Liver (tissue), 9 donors: ENCODE results near the gene NAP1L1. TPM values are rescaled to one million over a fixed set of nuclear protein-coding genes. Genes with fewer than 3 reads are reported as not detected.

Experiments
- DNase-seq: peaks from one replicate; pipeline ENCODE4 v3.0.0-alpha.2; 2017; ENCODE audit warnings: low spot score
- H3K27ac ChIP-seq, 2 donors: one replicate each; pipeline ENCODE4 v1.7.0; 2013; ENCODE audit warnings: inconsistent platforms in 2 of 2, low read length in 2 of 2, control low read depth in 1 of 2, low read depth in 1 of 2, mild to moderate bottlenecking in 1 of 2
- H3K27me3 ChIP-seq, 4 donors: one replicate each; pipeline versions ENCODE4 v1.6.1 to v1.7.0; 2013; ENCODE audit warnings: low read length in 3 of 4, inconsistent platforms in 1 of 4, mild to moderate bottlenecking in 1 of 4, moderate library complexity in 1 of 4; ENCODE audit not compliant: control insufficient read depth in 4 of 4, insufficient read depth in 4 of 4
- H3K36me3 ChIP-seq, 4 donors: one replicate each; pipeline versions ENCODE4 v1.6.1 to v1.7.0; 2013; ENCODE audit warnings: low read length in 3 of 4, mild to moderate bottlenecking in 3 of 4, low read depth in 1 of 4, moderate library complexity in 1 of 4; ENCODE audit not compliant: control insufficient read depth in 4 of 4, insufficient read depth in 3 of 4
- H3K4me1 ChIP-seq, 4 donors: one replicate each; pipeline versions ENCODE4 v1.6.1 to v1.7.0; 2013; ENCODE audit warnings: low read length in 3 of 4, mild to moderate bottlenecking in 3 of 4, moderate library complexity in 1 of 4; ENCODE audit not compliant: control insufficient read depth in 4 of 4, insufficient read depth in 4 of 4
- H3K4me3 ChIP-seq, 3 donors: one replicate each; pipeline versions ENCODE4 v1.6.1 to v1.7.0; 2013; ENCODE audit warnings: low read length in 3 of 3, control low read depth in 1 of 3, low read depth in 1 of 3, mild to moderate bottlenecking in 1 of 3
- H3K9ac ChIP-seq, 2 donors: one replicate each; pipeline ENCODE4 v1.7.0; 2013; ENCODE audit warnings: low read length in 2 of 2, mild to moderate bottlenecking in 2 of 2, moderate library complexity in 2 of 2, control low read depth in 1 of 2, low read depth in 1 of 2
- H3K9me3 ChIP-seq, 4 donors: one replicate each; pipeline versions ENCODE4 v1.6.1 to v1.7.0; 2013; ENCODE audit warnings: low read length in 3 of 4; ENCODE audit not compliant: control insufficient read depth in 4 of 4
- EGR1 ChIP-seq, 2 donors: IDR thresholded peaks; 2 replicates each; pipeline ENCODE4 v1.6.1; 2016 to 2018; ENCODE audit warnings: antibody characterized with exemption in 2 of 2, low read depth in 2 of 2
- FOXA1 ChIP-seq: IDR thresholded peaks from 2 replicates; pipeline ENCODE4 v1.6.1; 2016; ENCODE audit warnings: antibody characterized with exemption
- HNF4A ChIP-seq, 2 donors: conservative IDR thresholded peaks; 2 replicates each; pipeline ENCODE4 v1.6.1; 2016; ENCODE audit warnings: antibody characterized with exemption in 2 of 2, mild to moderate bottlenecking in 2 of 2
- HNF4G ChIP-seq: IDR thresholded peaks from 2 replicates; pipeline ENCODE4 v1.6.1; 2016; ENCODE audit warnings: antibody characterized with exemption
- JUND ChIP-seq, 2 donors: IDR thresholded peaks; 2 replicates each; pipeline ENCODE4 v1.6.1; 2016; ENCODE audit warnings: antibody characterized with exemption in 2 of 2
- NR2F2 ChIP-seq: IDR thresholded peaks from 2 replicates; pipeline ENCODE4 v1.6.1; 2016; ENCODE audit warnings: antibody characterized with exemption
- RAD21 ChIP-seq, 2 donors: IDR thresholded peaks; 2 replicates each; pipeline ENCODE4 v1.6.1; 2016; ENCODE audit warnings: antibody characterized with exemption in 2 of 2, mild to moderate bottlenecking in 2 of 2
- RXRA ChIP-seq, 2 donors: IDR thresholded peaks; 2 replicates each; pipeline ENCODE4 v1.6.1; 2017 to 2018; ENCODE audit warnings: antibody characterized with exemption in 2 of 2, mild to moderate bottlenecking in 1 of 2
- SP1 ChIP-seq: IDR thresholded peaks from 2 replicates; pipeline ENCODE4 v1.6.1; 2018; ENCODE audit warnings: antibody characterized with exemption, mild to moderate bottlenecking
- YY1 ChIP-seq: IDR thresholded peaks from 2 replicates; pipeline ENCODE4 v1.6.1; 2016; ENCODE audit warnings: antibody characterized with exemption, mild to moderate bottlenecking
- WGBS: extraction: QIAGEN DNeasy Blood & Tissue Kit; methylation state at CpG from one replicate; pipeline ENCODE4 v1.1.7; 2013; 5-methylcytosine and 5-hydroxymethylcytosine counted together
- polyA plus RNA-seq, 2 donors: library from polyadenylated mRNA; stranded (reverse) in 1 of 2; unstranded in 1 of 2; fragments of 200-250 nt in 1 of 2; fragments of >200 nt in 1 of 2; fragmentation: Nextera tagmentation in 1 of 2; extraction: Ambion mirVana in 1 of 2; gene quantifications; one replicate each; pipeline versions ENCODE4 v1.2.1 to v1.2.3, GENCODE V29; 2013 to 2015
- total RNA-seq, 2 donors: library from RNA; depleted of rRNA; stranded (reverse); fragments of >200 nt; gene quantifications; one replicate each; pipeline ENCODE4 v1.2.3, GENCODE V29; 2014
- TF ChIP-seq, protein P1 (sequence below): IDR thresholded peaks from 2 replicates; pipeline ENCODE4 v1.6.1; 2016; ENCODE audit warnings: antibody characterized with exemption, mild to moderate bottlenecking
- TF ChIP-seq, protein P2 (sequence below): fragments of 150-350 bp; IDR thresholded peaks from 2 replicates; pipeline ENCODE4 v1.5.1; 2017; ENCODE audit warnings: improper control_type of control experiment, low read depth, low read length; ENCODE audit not compliant: missing input control
- TF ChIP-seq, protein P3 (sequence below): IDR thresholded peaks from 2 replicates; pipeline ENCODE4 v1.6.1; 2016; ENCODE audit warnings: antibody characterized with exemption
- TF ChIP-seq, protein P4 (sequence below): IDR thresholded peaks from 2 replicates; pipeline ENCODE4 v1.6.1; 2016; ENCODE audit warnings: antibody characterized with exemption
- TF ChIP-seq, protein P5 (sequence below): IDR thresholded peaks from 2 replicates; pipeline ENCODE4 v1.6.1; 2016; ENCODE audit warnings: antibody characterized with exemption
- donor health status: healthy.
- donor health status: healthy.
- donor health status: healthy.
- donor health status: healthy.
- donor health status: healthy.

The NAP1L1 gene
- total and polyA plus RNA-seq, 4 donors: 36.6 to 74.7 (median 42.4) TPM

DNA sequence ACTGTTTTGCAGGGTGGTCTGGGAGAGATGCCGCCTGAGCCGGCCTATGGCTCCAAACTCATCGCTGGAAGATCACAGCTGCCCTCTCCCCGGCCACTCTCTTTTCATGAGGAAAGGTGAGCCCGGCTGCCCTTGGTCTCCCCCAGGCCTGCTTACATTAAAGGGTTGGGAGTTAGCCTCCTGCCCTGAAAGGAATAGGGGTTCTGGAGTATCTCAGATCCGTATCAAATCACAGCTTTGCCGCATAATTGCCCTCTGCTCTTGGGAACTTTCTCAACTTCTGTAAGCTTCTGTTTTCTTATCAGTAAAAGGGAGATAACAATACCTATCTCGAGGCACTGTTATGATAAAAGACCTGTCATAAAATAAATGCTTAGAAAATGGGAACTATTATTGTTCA is 70.5 kb downstream of the NAP1L1 start:
- Histone ChIP-seq H3K9ac (no peak overlapping the region), H3K27ac (no peak overlapping the region), H3K4me1 (no peaks in the 10 kb centered on the region), H3K27me3 (no peaks in the 10 kb centered on the region), H3K4me3 (no peak overlapping the region), H3K36me3 (peaks cover 0 to 1% (median 0%) of the 10 kb centered on the region in 4 donors), H3K9me3 (no peaks in the 10 kb centered on the region)
- TF ChIP-seq FOXA1 (no peak), EGR1 (IDR thresholded peaks at IDR 0.05; ENCODE audit: low read depth in 2 of 2) (no peak), JUND (IDR thresholded peaks at IDR 0.05) (no peak), NR2F2 (no peak), SP1 (no peak), YY1 (no peak)
- TF ChIP-seq, protein P1, sequence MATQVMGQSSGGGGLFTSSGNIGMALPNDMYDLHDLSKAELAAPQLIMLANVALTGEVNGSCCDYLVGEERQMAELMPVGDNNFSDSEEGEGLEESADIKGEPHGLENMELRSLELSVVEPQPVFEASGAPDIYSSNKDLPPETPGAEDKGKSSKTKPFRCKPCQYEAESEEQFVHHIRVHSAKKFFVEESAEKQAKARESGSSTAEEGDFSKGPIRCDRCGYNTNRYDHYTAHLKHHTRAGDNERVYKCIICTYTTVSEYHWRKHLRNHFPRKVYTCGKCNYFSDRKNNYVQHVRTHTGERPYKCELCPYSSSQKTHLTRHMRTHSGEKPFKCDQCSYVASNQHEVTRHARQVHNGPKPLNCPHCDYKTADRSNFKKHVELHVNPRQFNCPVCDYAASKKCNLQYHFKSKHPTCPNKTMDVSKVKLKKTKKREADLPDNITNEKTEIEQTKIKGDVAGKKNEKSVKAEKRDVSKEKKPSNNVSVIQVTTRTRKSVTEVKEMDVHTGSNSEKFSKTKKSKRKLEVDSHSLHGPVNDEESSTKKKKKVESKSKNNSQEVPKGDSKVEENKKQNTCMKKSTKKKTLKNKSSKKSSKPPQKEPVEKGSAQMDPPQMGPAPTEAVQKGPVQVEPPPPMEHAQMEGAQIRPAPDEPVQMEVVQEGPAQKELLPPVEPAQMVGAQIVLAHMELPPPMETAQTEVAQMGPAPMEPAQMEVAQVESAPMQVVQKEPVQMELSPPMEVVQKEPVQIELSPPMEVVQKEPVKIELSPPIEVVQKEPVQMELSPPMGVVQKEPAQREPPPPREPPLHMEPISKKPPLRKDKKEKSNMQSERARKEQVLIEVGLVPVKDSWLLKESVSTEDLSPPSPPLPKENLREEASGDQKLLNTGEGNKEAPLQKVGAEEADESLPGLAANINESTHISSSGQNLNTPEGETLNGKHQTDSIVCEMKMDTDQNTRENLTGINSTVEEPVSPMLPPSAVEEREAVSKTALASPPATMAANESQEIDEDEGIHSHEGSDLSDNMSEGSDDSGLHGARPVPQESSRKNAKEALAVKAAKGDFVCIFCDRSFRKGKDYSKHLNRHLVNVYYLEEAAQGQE: no peak
- no peak for DNase-seq
- 84% methylated on average over 8 of the region's 8 CpGs for WGBS

DNA sequence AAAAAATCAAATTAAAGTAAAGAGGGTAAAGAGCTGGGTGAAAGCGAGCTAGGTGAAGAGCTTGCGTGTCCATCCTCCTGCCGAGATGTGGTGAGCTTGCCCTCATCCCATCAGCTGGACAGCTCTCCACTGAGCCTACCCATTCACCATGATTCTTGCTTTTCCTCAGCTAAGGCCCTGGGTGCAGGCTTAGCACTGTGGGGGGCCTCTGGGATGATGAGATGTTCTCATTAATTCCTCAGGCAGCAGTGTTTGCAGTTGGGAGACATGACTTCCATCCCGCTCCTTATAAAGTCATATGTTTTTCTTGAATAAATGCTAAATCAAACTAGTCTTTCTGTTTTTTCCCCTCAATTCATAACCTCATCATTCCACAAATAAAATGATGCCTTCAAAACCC is 70.9 kb downstream of the NAP1L1 start:
- no peak overlapping the region for H3K9ac ChIP-seq
- 98% methylated on average over 4 of the region's 4 CpGs for WGBS
- H3K27me3 ChIP-seq: no peaks in the 10 kb centered on the region
- no peaks in the 10 kb centered on the region for H3K4me1 ChIP-seq
- no peak for DNase-seq
- H3K4me3 ChIP-seq: no peak overlapping the region
- H3K36me3 ChIP-seq: peaks cover 0 to 1% (median 0%) of the 10 kb centered on the region in 4 donors
- H3K27ac ChIP-seq: no peak overlapping the region
- TF ChIP-seq RXRA (IDR thresholded peaks at IDR 0.05) (no peak), FOXA1 (no peak), JUND (IDR thresholded peaks at IDR 0.05) (no peak), HNF4G (no peak), EGR1 (IDR thresholded peaks at IDR 0.05; ENCODE audit: low read depth in 2 of 2) (no peak), NR2F2 (no peak), HNF4A (conservative IDR thresholded peaks at IDR 0.05) (no peak), RAD21 (IDR thresholded peaks at IDR 0.05) (no peak), YY1 (no peak)
- TF ChIP-seq, protein P1: no peak
- TF ChIP-seq, protein P2, sequence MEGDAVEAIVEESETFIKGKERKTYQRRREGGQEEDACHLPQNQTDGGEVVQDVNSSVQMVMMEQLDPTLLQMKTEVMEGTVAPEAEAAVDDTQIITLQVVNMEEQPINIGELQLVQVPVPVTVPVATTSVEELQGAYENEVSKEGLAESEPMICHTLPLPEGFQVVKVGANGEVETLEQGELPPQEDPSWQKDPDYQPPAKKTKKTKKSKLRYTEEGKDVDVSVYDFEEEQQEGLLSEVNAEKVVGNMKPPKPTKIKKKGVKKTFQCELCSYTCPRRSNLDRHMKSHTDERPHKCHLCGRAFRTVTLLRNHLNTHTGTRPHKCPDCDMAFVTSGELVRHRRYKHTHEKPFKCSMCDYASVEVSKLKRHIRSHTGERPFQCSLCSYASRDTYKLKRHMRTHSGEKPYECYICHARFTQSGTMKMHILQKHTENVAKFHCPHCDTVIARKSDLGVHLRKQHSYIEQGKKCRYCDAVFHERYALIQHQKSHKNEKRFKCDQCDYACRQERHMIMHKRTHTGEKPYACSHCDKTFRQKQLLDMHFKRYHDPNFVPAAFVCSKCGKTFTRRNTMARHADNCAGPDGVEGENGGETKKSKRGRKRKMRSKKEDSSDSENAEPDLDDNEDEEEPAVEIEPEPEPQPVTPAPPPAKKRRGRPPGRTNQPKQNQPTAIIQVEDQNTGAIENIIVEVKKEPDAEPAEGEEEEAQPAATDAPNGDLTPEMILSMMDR: no peak
- TF ChIP-seq, protein P3, sequence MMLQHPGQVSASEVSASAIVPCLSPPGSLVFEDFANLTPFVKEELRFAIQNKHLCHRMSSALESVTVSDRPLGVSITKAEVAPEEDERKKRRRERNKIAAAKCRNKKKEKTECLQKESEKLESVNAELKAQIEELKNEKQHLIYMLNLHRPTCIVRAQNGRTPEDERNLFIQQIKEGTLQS: no peak
- TF ChIP-seq, protein P4, sequence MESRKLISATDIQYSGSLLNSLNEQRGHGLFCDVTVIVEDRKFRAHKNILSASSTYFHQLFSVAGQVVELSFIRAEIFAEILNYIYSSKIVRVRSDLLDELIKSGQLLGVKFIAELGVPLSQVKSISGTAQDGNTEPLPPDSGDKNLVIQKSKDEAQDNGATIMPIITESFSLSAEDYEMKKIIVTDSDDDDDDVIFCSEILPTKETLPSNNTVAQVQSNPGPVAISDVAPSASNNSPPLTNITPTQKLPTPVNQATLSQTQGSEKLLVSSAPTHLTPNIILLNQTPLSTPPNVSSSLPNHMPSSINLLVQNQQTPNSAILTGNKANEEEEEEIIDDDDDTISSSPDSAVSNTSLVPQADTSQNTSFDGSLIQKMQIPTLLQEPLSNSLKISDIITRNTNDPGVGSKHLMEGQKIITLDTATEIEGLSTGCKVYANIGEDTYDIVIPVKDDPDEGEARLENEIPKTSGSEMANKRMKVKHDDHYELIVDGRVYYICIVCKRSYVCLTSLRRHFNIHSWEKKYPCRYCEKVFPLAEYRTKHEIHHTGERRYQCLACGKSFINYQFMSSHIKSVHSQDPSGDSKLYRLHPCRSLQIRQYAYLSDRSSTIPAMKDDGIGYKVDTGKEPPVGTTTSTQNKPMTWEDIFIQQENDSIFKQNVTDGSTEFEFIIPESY: no peak
- TF ChIP-seq, protein P5, sequence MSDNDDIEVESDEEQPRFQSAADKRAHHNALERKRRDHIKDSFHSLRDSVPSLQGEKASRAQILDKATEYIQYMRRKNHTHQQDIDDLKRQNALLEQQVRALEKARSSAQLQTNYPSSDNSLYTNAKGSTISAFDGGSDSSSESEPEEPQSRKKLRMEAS: no peak
- no peaks in the 10 kb centered on the region for H3K9me3 ChIP-seq
